ENCODE measurements around the gene MNS1.

The MNS1 gene

GRCh38 chr15:56492791-56493555 lies 28.0 kb upstream of the MNS1 start:
- H4K91ac ChIP-seq (ENCODE audit: low read depth, low read length), result no peak overlapping the region
- no peaks in the 10 kb centered on the region for H3K27me3 ChIP-seq (ENCODE audit: insufficient read depth, low read length)
- H3K4ac ChIP-seq (ENCODE audit: low read depth, low read length), result no peak overlapping the region
- no CpG with 5 or more reads among the region's 4 CpGs for WGBS (ENCODE audit: extremely low coverage, insufficient coverage, insufficient read length)
- no peak overlapping the region for H3K27ac ChIP-seq (ENCODE audit: low read depth, low read length)
- H2AFZ ChIP-seq (ENCODE audit: insufficient read depth, low read length, poor library complexity), result no peak overlapping the region
- no peak overlapping the region for H2AK5ac ChIP-seq (ENCODE audit: low read length)
- no peak overlapping the region for H3K14ac ChIP-seq (ENCODE audit: low read length)
- H3K18ac ChIP-seq (ENCODE audit: low read length), result no peak overlapping the region
- no peak overlapping the region for H2BK5ac ChIP-seq (ENCODE audit: low read depth, low read length, poor library complexity)
- no peak for DNase-seq
- H3K4me2 ChIP-seq (ENCODE audit: low read length), result no peak overlapping the region
- H3K79me1 ChIP-seq (ENCODE audit: low read length), result no peaks in the 10 kb centered on the region
- H3K79me2 ChIP-seq (ENCODE audit: control insufficient read depth, insufficient read depth, low read length, poor library complexity), result no peaks in the 10 kb centered on the region
- no peak overlapping the region for H3K4me3 ChIP-seq (ENCODE audit: low read depth, low read length)
- H3K36me3 ChIP-seq (ENCODE audit: control insufficient read depth in 1 of 2, insufficient read depth in 2 of 2, low read length in 2 of 2), result no peaks in the 10 kb centered on the region
- no peak overlapping the region for H4K12ac ChIP-seq (ENCODE audit: low read depth, low read length)
- H2BK12ac ChIP-seq (ENCODE audit: low read length), result no peak overlapping the region
- H3K4me1 ChIP-seq (ENCODE audit: control insufficient read depth in 1 of 2, insufficient read depth in 2 of 2, low read length in 2 of 2), result no peaks in the 10 kb centered on the region
- no peaks in the 10 kb centered on the region for H3K9me3 ChIP-seq (ENCODE audit: insufficient read depth, low read depth, low read length)
- H3K9ac ChIP-seq (ENCODE audit: low read length), result no peak overlapping the region
- no peak overlapping the region for H3K23ac ChIP-seq (ENCODE audit: low read length)
- H4K8ac ChIP-seq (ENCODE audit: low read depth, low read length), result no peak overlapping the region
- H2BK120ac ChIP-seq (ENCODE audit: insufficient read depth, low read length, poor library complexity), result no peak overlapping the region

- Histone ChIP-seq H3K4me1 (ENCODE audit: control insufficient read depth in 1 of 2, insufficient read depth in 2 of 2, low read length in 2 of 2) (no peaks in the 10 kb centered on the region), H3K27me3 (ENCODE audit: insufficient read depth, low read length) (no peaks in the 10 kb centered on the region), H3K36me3 (ENCODE audit: control insufficient read depth in 1 of 2, insufficient read depth in 2 of 2, low read length in 2 of 2) (no peaks in the 10 kb centered on the region), H4K8ac (ENCODE audit: low read depth, low read length) (no peak overlapping the region), H2BK120ac (ENCODE audit: insufficient read depth, low read length, poor library complexity) (no peak overlapping the region), H3K27ac (ENCODE audit: low read depth, low read length) (no peak overlapping the region), H3K14ac (ENCODE audit: low read length) (no peak overlapping the region), H4K91ac (ENCODE audit: low read depth, low read length) (no peak overlapping the region), H3K79me1 (ENCODE audit: low read length) (no peaks in the 10 kb centered on the region), H2AK5ac (ENCODE audit: low read length) (no peak overlapping the region), H3K4me2 (ENCODE audit: low read length) (no peak overlapping the region), H3K9me3 (ENCODE audit: insufficient read depth, low read depth, low read length) (no peaks in the 10 kb centered on the region), H2BK12ac (ENCODE audit: low read length) (no peak overlapping the region), H3K4me3 (ENCODE audit: low read depth, low read length) (no peak overlapping the region), H3K79me2 (ENCODE audit: control insufficient read depth, insufficient read depth, low read length, poor library complexity) (no peaks in the 10 kb centered on the region), H4K12ac (ENCODE audit: low read depth, low read length) (no peak overlapping the region), H3K18ac (ENCODE audit: low read length) (no peak overlapping the region), H3K23ac (ENCODE audit: low read length) (no peak overlapping the region), H2BK5ac (ENCODE audit: low read depth, low read length, poor library complexity) (no peak overlapping the region), H2AFZ (ENCODE audit: insufficient read depth, low read length, poor library complexity) (no peak overlapping the region), H3K9ac (ENCODE audit: low read length) (no peak overlapping the region), H3K4ac (ENCODE audit: low read depth, low read length) (no peak overlapping the region)
- no peak for DNase-seq
- WGBS (ENCODE audit: extremely low coverage, insufficient coverage, insufficient read length), result no CpG with 5 or more reads among the region's 3 CpGs
These were observed 27.3 kb upstream of the MNS1 start for GRCh38 chr15:56492236-56492635.

GRCh38 chr15:56491110-56491722 lies 26.3 kb upstream of the MNS1 start:
- Histone ChIP-seq H2BK120ac (ENCODE audit: insufficient read depth, low read length, poor library complexity) (no peak overlapping the region), H4K8ac (ENCODE audit: low read depth, low read length) (no peak overlapping the region), H3K4me3 (ENCODE audit: low read depth, low read length) (no peak overlapping the region), H3K4me1 (ENCODE audit: control insufficient read depth in 1 of 2, insufficient read depth in 2 of 2, low read length in 2 of 2) (no peaks in the 10 kb centered on the region), H3K79me1 (ENCODE audit: low read length) (no peaks in the 10 kb centered on the region), H3K9me3 (ENCODE audit: insufficient read depth, low read depth, low read length) (no peaks in the 10 kb centered on the region), H3K9ac (ENCODE audit: low read length) (no peak overlapping the region), H3K18ac (ENCODE audit: low read length) (no peak overlapping the region), H3K4me2 (ENCODE audit: low read length) (no peak overlapping the region), H3K14ac (ENCODE audit: low read length) (no peak overlapping the region), H3K27me3 (ENCODE audit: insufficient read depth, low read length) (no peaks in the 10 kb centered on the region), H3K4ac (ENCODE audit: low read depth, low read length) (no peak overlapping the region), H4K91ac (ENCODE audit: low read depth, low read length) (no peak overlapping the region), H2AFZ (ENCODE audit: insufficient read depth, low read length, poor library complexity) (no peak overlapping the region), H2BK5ac (ENCODE audit: low read depth, low read length, poor library complexity) (no peak overlapping the region), H3K27ac (ENCODE audit: low read depth, low read length) (no peak overlapping the region), H4K12ac (ENCODE audit: low read depth, low read length) (no peak overlapping the region), H3K36me3 (ENCODE audit: control insufficient read depth in 1 of 2, insufficient read depth in 2 of 2, low read length in 2 of 2) (no peaks in the 10 kb centered on the region), H2AK5ac (ENCODE audit: low read length) (no peak overlapping the region), H3K23ac (ENCODE audit: low read length) (no peak overlapping the region), H2BK12ac (ENCODE audit: low read length) (no peak overlapping the region), H3K79me2 (ENCODE audit: control insufficient read depth, insufficient read depth, low read length, poor library complexity) (no peaks in the 10 kb centered on the region)
- no CpG with 5 or more reads among the region's 5 CpGs for WGBS (ENCODE audit: extremely low coverage, insufficient coverage, insufficient read length)
- peak; percentile 62 to 85 for DNase-seq

- H2BK12ac ChIP-seq (ENCODE audit: low read length), result no peak overlapping the region
- H3K14ac ChIP-seq (ENCODE audit: low read length), result no peak overlapping the region
- H3K79me2 ChIP-seq (ENCODE audit: control insufficient read depth, insufficient read depth, low read length, poor library complexity), result no peaks in the 10 kb centered on the region
- no peaks in the 10 kb centered on the region for H3K36me3 ChIP-seq (ENCODE audit: control insufficient read depth in 1 of 2, insufficient read depth in 2 of 2, low read length in 2 of 2)
- DNase-seq, result no peak
- H3K79me1 ChIP-seq (ENCODE audit: low read length), result no peaks in the 10 kb centered on the region
- H3K18ac ChIP-seq (ENCODE audit: low read length), result no peak overlapping the region
- H3K4me1 ChIP-seq (ENCODE audit: control insufficient read depth in 1 of 2, insufficient read depth in 2 of 2, low read length in 2 of 2), result no peaks in the 10 kb centered on the region
- H4K12ac ChIP-seq (ENCODE audit: low read depth, low read length), result no peak overlapping the region
- H4K8ac ChIP-seq (ENCODE audit: low read depth, low read length), result no peak overlapping the region
- no peak overlapping the region for H3K4ac ChIP-seq (ENCODE audit: low read depth, low read length)
- no peak overlapping the region for H4K91ac ChIP-seq (ENCODE audit: low read depth, low read length)
- no peak overlapping the region for H3K4me2 ChIP-seq (ENCODE audit: low read length)
- no peak overlapping the region for H3K9ac ChIP-seq (ENCODE audit: low read length)
- H2BK120ac ChIP-seq (ENCODE audit: insufficient read depth, low read length, poor library complexity), result no peak overlapping the region
- no peaks in the 10 kb centered on the region for H3K27me3 ChIP-seq (ENCODE audit: insufficient read depth, low read length)
- H3K23ac ChIP-seq (ENCODE audit: low read length), result no peak overlapping the region
- H2AK5ac ChIP-seq (ENCODE audit: low read length), result no peak overlapping the region
- no peak overlapping the region for H2AFZ ChIP-seq (ENCODE audit: insufficient read depth, low read length, poor library complexity)
- no peak overlapping the region for H3K4me3 ChIP-seq (ENCODE audit: low read depth, low read length)
- no peak overlapping the region for H2BK5ac ChIP-seq (ENCODE audit: low read depth, low read length, poor library complexity)
- H3K27ac ChIP-seq (ENCODE audit: low read depth, low read length), result no peak overlapping the region
- peaks cover 1% of the 10 kb centered on the region for H3K9me3 ChIP-seq (ENCODE audit: insufficient read depth, low read depth, low read length)
- WGBS (ENCODE audit: extremely low coverage, insufficient coverage, insufficient read length), result no CpG with 5 or more reads among the region's 1 CpG
These were observed 25.5 kb upstream of the MNS1 start for GRCh38 chr15:56490461-56490860.

Data from trophoblast cell (in vitro differentiated cells and primary cell).